ENCODE results near the gene ALPI.

The ALPI gene

DNA sequence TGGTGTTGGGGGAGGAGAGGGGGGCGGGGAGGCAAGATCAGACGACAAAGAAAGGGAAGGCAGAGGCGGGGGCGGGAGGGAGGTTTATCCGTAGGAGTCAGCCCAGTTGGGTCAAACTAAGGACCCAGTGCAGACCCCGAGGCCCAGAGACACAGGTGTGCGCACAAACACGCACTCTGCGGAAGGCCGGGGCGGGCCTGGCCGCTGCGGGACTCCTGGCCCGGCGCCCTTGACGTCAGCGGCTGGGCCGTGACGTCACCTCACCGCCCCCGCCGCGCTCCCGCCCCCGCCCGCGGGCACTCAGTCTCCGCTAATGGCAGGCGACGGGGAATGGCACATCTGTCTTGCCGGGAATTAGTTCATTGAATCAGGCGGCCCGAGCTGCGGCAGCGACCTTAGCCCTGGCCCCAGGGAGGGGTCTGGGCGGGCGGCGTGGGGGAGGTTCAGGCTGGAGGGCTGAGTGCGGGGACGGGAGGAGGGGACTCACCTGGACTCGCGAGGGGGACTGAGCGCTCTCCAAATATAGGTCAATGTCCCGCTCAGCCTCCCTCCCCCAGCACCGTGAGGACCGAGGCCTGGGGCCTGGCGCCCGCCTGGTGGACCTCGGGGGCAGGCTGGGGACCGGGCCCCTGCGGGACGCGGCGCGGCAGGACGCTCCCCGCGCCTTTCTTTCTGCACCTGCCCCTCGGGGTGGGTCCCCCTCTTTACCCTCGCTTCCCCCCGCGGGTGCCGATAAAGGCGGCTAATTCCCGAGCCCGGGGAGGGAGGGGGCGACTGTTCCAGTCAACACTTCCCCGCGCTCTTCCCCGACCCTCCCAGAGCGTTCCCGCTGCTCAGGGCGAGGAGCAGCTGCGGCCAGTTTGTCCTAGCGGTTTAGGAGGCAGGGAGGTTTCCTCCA lies 47.2 kb downstream of the ALPI start:
- no peak for FAIRE-seq

DNA sequence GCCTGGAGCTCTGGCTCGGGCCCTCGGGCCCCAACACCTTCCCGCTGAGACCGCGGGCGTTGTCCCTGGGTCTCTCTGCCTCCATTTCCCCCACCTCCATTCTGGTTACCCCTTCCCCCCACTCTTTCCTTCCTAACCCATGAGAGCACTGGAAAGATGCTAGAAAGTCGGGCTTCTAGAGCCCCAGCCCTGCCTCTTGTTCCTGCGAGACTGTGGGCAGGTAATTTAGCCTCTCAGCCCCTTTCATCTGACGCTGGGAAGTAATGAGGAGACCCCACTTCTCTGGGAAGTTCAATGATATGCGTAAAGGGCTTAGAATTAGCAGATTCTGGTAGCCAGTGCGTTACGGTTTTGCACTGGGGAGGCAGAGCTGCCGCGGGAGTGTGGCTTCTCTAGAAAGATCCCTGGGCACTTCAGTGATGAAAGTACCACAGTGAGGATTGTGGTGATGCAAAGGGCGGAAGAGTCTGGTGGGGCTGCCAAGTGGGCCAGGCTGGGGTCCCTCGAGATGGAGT lies 47.9 kb downstream of the ALPI start:
- no peak for FAIRE-seq

DNA sequence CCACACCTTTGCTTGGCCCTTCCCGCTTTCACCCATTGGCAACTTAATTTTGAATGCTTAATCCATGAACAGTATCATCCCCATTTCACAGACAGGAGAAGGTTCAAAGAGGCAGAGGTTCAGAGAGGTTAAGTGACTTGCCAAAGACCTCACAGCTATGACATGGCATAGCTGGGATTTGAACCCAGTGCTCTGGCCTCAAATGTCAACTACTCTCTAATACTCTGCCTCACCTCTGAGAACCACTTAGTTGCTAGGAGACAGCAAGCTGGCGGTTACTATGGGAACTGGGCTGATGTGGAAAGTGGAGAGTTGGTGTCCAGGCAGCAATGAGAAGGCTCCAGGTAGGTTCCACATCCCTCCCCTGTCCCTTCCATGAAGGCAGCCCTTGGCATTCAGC lies 48.5 kb downstream of the ALPI start:
- FAIRE-seq = no peak

DNA sequence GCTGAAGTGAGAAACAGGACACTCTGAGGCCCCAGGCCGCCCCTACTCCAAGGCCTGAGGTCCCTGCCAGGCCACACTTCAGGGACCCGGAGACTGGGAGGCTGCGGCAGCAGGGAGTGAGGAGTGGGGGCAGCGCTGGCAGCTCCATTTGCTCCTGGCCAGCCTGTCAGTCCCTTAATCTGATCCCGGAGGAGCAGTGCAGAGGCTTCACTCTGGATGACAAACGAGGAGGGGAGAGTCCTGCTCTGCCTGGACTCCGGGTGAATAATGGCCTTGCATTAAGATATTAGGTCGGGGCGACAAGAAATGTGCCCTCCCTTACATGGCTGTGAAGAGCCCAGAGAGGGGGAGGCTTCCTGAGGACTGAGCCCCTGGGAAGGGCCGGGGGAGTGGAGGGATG lies 49.9 kb downstream of the ALPI start:
- no peak for FAIRE-seq

DNA sequence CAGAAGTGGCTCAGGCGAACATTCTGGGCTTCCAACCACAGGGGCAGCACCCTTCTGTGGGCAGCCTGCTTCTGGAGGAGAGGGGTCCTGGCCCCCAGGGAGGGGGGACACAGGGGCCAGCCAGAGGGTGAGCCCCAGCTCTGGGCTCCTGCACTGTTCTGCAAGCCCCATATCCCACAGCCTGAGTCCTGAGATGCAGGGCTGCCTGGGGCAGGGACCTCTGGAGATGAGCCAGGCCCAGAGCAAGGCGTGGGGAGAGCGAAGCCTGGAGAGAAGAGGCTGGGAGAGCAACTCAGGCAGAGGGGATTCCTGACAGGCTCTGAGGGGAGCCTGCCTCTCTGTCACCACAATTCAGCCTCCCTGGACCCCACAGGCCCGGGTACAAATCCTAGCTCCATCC lies 50.8 kb downstream of the ALPI start:
- no peak for FAIRE-seq

DNA sequence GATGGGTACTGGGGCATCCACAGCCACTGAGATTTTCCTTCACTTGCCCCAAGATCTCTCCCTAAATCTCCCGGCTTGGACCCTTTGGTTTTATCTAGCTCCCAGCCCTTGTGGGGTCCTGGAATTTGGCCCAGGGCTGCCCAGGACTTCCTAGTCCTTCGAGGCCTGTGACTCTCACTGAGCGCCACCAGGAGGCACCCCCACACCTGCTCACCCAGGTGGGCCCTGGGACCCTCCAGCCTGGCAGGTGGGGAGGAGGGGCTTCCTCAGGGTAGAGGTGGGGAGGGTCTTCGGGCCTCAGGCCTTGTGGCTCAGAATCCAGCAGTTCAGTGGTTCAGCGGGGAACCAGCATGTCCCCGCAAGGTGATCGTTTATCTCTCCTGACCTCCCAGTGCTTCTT lies 52.3 kb downstream of the ALPI start:
- FAIRE-seq = no peak

All from G401.6 (cell line).